ENCODE results near the gene MPP1. TPM values are rescaled to one million over a fixed set of nuclear protein-coding genes. Genes with fewer than 3 reads are reported as not detected.
A peak's percentile ranks its signal among the peaks of the same experiment; 100 is the strongest.

The MPP1 gene
- total and polyA plus RNA-seq, 9 of the 15 experiments (the other 6 are each of a cell fraction or from before 2014, with no cell fraction given): 227 to 395 (median 283) TPM

GRCh38 chrX:154819771-154820341 lies 14.6 kb upstream of the MPP1 start (continued):
- 0 out of 2 replicates have a peak, but pooled peaks have one; percentile 4 for TF ChIP-seq C11orf30 (IDR thresholded peaks at IDR 0.05; ENCODE audit: low read depth)
- no peak for TF ChIP-seq ZBTB12 (CRISPR knock-in tag; IDR thresholded peaks at IDR 0.05)
- no peak for TF ChIP-seq JUND (IDR thresholded peaks at IDR 0.05; ENCODE audit: borderline replicate concordance, low read depth, low read length)
- TF ChIP-seq JUND (tag; IDR thresholded peaks at IDR 0.05; ENCODE audit: borderline replicate concordance, low read depth, low read length): 0 out of 3 replicates have a peak, but pooled peaks have one; percentile 20
- no peak for TF ChIP-seq FOS (IDR thresholded peaks at IDR 0.05; ENCODE audit: extremely low read depth, insufficient read length)
- no peak for TF ChIP-seq SMARCB1 (IDR thresholded peaks at IDR 0.05; ENCODE audit: insufficient read length, low read depth)
- TF ChIP-seq SMC3 (conservative IDR thresholded peaks at IDR 0.05; ENCODE audit: insufficient read depth, low read depth, low read length): no peak
- TF ChIP-seq RFX5 (IDR thresholded peaks at IDR 0.05; ENCODE audit: low read depth, low read length): no peak
- TF ChIP-seq CBFA2T3 (IDR thresholded peaks at IDR 0.05): 0 out of 2 replicates have a peak, but pooled peaks have one; percentile 1
- TF ChIP-seq ZNF407 (IDR thresholded peaks at IDR 0.05; ENCODE audit: low read depth): no peak
- TF ChIP-seq BRF1 (IDR thresholded peaks at IDR 0.05; ENCODE audit: borderline replicate concordance, extremely low read depth, insufficient read length): no peak
- TF ChIP-seq NCOA4 (IDR thresholded peaks at IDR 0.05; ENCODE audit: partially characterized antibody): no peak
- TF ChIP-seq ETV1 (tag; conservative IDR thresholded peaks at IDR 0.05; ENCODE audit: low read depth): no peak
- TF ChIP-seq ZNF140 (CRISPR knock-in tag; IDR thresholded peaks at IDR 0.05): no peak
- no peak for TF ChIP-seq FOXK1 (CRISPR knock-in tag; IDR thresholded peaks at IDR 0.05; ENCODE audit: borderline replicate concordance)
- TF ChIP-seq NFRKB (IDR thresholded peaks at IDR 0.05; ENCODE audit: low read depth): peak; percentile 64; the same call in 1 of the 2 replicates
- TF ChIP-seq SAFB (IDR thresholded peaks at IDR 0.05; ENCODE audit: borderline replicate concordance, low read depth, low read length): no peak
- no peak for TF ChIP-seq RAD21 (CRISPR knock-in tag; conservative IDR thresholded peaks at IDR 0.05 in 1 of 2, IDR thresholded peaks at IDR 0.05 in 1 of 2)
- no peak for TF ChIP-seq YBX1 (IDR thresholded peaks at IDR 0.05)
- TF ChIP-seq ESRRA (IDR thresholded peaks at IDR 0.05; ENCODE audit: borderline replicate concordance, low read depth): peak; percentile 75
